Pons (tissue), 1 donor: ENCODE measurements around the gene PLPPR4.
"Not testable (repeated sequence)": the region's sequence is repeated elsewhere in the genome, so short reads cannot be mapped to it uniquely, and the experiment has no call there.

Source experiments
- DNase-seq: peaks from one replicate; pipeline ENCODE4 v3.0.0-alpha.2; 2016; ENCODE audit warnings: low spot score

The PLPPR4 gene

DNA sequence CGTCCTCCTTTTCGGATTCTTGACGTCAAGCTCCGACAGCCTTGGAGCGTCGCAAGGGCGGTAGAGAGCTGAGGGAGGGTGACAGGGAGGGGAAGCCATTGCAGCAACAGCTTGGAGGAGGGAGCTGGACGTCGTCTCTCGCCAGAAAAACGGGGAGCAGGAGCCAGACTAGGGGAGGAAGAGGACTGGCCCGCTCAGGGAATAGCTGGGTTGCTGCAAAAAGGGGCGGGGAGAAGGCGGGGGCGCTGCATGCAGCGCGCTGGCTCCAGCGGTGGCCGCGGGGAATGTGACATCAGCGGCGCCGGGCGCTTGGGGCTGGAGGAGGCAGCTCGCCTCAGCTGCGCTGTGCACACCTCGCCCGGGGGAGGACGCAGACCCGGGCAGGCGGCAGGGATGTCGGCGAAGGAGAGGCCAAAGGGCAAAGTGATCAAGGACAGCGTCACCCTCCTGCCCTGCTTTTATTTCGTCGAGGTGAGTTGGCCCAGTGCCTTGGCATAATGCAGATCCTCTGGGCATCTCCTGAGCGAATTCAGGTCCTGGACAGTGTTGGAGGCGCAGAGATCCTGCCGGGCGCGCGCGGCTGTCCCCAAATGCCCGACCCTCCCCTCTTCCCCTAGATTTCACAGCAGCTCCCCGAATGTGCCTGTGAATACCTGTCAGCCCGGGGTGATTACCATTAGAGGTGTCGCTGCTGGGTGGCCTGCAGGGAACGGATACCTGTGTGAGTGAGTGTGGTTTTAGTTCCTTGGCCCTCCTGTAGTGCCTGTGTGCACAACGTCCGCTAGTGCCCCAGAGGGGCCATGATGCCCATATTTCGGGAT lies at the start of gene PLPPR4:
Gene PLPPR4 (plus strand): TSS at position 292 of the 821 bp plus-strand sequence. CDS start 102 bp downstream, at position 394.
- DNase-seq: no peak

DNA sequence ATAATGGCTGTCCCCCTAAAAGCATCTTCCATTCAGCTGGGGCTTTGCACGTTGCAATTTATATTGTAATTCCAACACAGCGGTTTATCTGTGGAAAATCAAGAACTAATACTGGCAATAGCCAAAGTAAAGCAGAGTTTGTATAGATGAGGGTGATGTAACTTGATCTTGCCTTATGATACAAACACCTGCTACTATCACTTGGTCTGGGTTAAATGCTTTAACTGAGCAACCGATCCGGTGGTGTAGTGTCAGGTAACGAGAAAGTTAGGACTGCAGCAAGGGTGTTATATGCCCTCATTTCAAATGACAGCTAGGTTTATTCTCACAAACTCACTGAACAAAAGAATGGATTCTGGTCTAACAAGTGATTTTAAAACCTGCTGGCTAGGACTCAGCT lies 47.3 kb upstream of the PLPPR4 start:
- no peak for DNase-seq

- DNase-seq: no peak
These were observed 46.7 kb upstream of the PLPPR4 start for GRCh38 chr1:99217599-99217998.

DNA sequence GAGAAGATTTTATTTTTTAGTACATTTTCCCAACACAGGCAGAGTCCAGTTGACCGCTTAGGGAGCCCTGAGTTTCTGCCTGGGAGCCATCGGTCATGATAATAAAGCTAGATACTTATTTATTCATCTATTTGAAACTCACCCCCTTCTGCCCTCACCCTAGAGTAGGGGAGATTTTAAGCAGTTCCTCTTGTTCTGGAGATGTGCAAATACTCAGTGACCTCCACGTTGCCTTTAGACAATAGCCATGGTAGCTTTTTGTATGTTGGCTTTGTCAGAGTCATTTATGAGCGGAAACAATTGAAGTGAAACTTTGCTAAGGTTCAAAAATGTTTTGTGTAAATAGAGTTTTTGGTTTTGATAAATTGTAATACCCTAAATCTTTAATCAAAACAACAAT lies 45.7 kb upstream of the PLPPR4 start:
- DNase-seq: no peak

GRCh38 chr1:99218999-99219398 lies 45.3 kb upstream of the PLPPR4 start:
- no peak for DNase-seq

DNA sequence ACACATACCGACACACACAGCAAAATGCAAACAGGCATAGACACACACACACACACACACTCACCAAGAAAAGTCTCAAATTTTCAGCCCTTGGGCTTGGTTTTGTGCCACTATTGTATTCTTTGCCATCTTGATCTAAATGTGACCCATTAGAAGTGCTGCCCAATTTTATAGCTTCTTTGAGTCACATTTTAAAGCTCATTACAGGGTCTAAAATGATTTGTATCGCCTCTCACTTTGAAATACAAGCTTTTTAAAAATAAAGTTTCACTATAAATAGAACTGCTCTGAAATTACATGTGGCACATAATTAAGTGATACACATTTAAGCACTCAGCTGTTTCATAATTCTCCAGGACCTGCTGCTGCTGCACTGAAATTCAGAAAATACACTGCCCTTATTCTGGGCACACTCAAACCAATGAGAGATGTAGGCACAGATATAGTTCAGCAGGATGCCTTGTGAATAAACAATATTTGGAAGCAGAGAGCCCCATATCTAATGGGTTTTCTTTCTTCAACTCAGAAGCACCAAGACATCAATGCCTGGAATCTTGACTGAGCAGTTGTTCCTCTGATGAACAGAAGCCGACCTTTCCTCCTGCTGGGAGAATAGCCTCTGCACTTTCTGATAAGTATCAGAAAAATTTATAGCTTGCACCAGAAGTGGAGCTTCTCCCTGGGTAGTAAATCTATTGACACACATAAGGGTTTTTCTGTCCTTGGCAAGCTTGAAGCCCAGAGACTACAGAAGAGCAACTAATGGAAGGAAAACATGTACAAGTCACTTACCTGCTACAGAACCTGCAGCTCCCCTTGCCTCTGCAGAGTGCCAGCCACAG lies 37.0 kb upstream of the PLPPR4 start:
- no peak for DNase-seq

- no peak for DNase-seq
These were observed 36.1 kb upstream of the PLPPR4 start for GRCh38 chr1:99228153-99228552.

- DNase-seq: no peak
These were observed 35.2 kb upstream of the PLPPR4 start for GRCh38 chr1:99229122-99229521.

DNA sequence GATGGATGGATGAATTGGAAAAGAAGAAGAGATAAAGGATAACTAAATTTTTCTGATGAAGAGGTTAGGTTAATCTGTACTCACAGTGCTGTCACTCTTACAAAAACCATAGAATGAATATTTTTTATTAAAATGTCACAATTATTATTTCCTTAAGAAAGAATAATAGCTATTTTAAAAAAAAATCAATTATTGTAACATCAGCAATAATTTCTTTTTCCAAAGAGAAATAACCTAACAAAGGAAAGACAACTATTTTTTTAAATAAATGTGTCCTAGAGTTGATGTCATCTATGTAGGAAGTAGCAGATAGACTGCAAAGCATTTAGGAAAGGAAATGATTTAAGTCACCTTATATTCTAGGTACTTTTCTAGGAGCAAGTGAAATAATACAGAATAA lies 33.6 kb upstream of the PLPPR4 start:
- no peak for DNase-seq

DNA sequence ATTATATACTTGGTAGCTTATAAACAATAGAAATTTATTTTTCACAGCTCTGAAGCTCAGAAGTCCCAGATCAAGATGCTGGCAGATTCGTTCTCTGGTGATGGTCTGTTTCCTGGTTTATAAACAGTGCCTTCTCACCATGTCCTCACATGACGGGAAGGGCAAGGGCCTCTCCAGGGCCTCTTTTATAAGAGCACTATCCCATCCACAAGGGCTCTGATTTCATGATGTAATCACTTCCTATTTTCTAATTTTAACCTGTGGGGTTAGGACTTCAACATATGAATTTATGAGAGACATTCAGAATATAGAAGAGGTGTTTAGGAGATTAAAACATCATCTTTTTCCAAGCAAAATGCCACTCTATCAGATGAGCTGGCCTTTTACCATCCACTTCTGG lies 32.1 kb upstream of the PLPPR4 start:
- no peak for DNase-seq

DNA sequence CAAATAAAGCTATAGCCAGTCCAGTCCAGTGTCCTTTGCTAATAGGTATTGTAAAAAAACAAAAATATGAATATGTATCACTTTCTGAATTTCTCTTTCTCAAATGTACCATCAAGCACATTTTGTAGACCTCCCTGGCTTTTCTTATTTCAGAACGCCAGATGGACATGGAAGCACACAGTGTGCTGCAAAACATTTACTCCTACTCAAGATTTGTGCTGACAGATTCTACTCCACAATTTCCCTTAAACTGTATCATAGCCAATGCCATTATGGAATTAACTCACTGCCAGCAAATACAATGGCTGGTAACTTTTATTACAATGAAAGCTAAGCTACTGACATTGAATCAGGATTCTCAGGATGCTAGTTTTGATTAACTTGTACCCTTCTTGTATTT lies 30.8 kb upstream of the PLPPR4 start:
- no peak for DNase-seq

DNA sequence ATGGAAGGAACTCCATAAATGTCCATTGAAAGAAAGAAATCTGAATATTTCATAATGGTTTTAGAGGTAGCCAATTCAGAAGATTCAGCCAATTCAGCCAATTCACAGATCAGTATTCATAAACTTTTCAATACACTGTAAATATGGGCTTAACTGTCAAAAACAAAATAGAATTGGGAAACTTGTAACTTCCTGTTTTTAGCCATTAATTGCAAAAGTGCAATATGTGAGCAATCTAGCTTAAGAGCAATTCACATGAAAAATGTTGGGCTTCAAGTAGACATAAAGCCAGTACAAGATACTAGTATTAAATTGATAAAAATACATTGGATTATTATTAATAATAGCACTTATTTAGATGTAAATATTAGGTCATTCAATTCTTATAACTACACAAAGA lies 27.5 kb upstream of the PLPPR4 start:
- DNase-seq: no peak

DNA sequence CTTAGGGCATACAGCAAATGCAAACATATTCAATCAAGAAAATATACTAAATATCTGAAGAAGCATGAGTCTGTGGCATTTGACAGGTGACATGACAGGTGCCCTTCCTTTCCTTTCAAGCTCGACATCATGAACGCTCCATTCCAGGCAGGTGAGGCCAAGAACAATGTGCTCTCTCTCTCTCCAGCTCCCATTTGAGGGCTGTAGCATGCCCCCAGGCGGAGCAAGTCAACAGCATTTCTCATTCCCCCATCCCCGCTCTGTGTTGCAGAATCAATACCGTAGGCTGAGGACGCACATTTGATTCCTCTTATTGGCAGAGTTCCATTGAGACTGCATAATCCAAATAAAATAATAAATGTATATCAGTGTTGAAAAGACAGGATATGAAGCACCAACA lies 24.6 kb upstream of the PLPPR4 start:
- no peak for DNase-seq

- no peak for DNase-seq
These were observed 23.7 kb upstream of the PLPPR4 start for GRCh38 chr1:99240621-99241020.

- DNase-seq: no peak
These were observed 18.1 kb upstream of the PLPPR4 start for GRCh38 chr1:99246152-99246551.

DNA sequence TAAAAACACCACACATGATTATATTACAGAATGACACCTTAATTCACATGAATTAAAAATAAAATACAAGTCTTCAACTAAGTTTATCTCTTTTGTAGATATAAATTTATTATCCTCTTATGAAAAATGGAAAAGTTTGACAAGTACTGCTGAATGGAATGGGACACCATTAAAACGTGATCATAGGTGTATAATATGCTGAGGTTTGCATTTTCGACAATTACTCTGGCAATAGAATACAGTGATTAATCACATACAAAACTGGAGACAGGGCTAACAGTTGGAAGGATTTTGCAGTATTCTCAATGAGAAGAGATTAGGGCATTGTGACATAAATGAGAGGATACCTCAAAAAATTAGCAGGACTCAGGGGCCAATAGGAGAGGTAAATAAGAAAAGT lies 17.1 kb upstream of the PLPPR4 start:
- DNase-seq: no peak

- DNase-seq: no peak
These were observed 13.6 kb upstream of the PLPPR4 start for GRCh38 chr1:99250728-99251127.

GRCh38 chr1:99251308-99251707 lies 13.0 kb upstream of the PLPPR4 start:
- DNase-seq: no peak

GRCh38 chr1:99252630-99253029 lies 11.7 kb upstream of the PLPPR4 start:
- no peak for DNase-seq

GRCh38 chr1:99260402-99260801 lies 3.9 kb upstream of the PLPPR4 start:
- not testable (repeated sequence) for DNase-seq

GRCh38 chr1:99265124-99265523 lies 832 bp downstream of the PLPPR4 start:
- DNase-seq: no peak

DNA sequence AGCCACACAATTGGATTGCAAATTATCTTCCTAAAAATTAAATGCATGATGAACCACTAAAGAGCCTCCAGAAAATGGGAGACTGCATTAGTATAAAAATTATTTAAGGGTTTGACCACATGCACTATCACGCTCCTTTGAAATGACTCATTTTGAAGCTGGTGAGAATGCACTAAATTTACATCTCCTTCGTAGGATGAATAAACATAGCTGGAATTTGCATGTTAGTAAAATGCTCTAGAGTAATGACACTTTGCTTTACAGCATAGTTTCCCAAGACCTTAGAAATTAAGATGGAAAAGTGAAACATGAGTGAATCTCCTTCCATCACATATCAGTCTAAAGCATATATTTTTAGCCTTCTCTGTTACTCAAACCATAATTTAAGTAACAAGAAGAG lies 2.4 kb downstream of the PLPPR4 start:
- no peak for DNase-seq

- DNase-seq: no peak
These were observed 3.7 kb downstream of the PLPPR4 start for GRCh38 chr1:99268021-99268420.
